ENCODE data around the gene KRT38.

Gene KRT38

DNA sequence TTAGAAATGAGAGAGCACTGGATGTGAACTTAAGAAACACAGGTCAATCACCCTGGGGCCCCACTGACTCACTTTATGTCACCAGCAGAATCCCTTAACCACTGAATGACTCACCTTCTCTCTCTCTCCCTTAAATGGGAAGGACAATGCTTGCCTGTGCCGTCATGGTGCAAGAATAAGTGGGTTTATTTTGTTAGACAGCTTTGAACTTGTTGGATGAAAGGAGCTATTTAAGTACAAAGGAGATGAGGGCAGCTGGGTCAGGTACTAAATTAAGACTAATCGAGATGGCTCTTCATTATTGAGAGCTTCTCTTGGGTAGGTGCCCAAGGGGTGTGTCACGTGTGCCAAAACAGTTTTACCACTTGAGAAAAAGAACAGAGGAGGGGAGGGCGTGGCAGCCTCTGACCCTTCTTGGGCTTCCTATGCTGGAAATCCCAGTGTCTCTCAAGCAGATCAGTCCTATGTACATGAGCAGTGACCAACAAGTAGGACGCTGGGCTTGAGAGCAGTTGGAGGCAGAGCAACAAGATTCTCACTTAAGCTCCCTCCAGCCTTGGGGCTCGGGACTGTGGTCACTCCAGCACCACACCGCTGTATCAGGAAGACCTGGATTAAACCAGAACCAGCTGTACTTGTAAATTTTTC lies 36.6 kb downstream of the KRT38 start:
- no peaks in the 10 kb centered on the region for H3K9me3 ChIP-seq (ENCODE audit: severe bottlenecking)
- DNase-seq (ENCODE audit: low spot score) (peak; percentile 88), ATAC-seq (ENCODE audit: low read depth) (peak; percentile 84)
- H3K4me1 ChIP-seq (ENCODE audit: insufficient read depth, poor library complexity, severe bottlenecking) = peaks cover 17% of the 10 kb centered on the region
- H3K27me3 ChIP-seq (ENCODE audit: insufficient read depth, poor library complexity, severe bottlenecking) = no peaks in the 10 kb centered on the region
- peak overlapping the region; percentile 28 for H3K27ac ChIP-seq (ENCODE audit: poor library complexity, severe bottlenecking)
- H3K36me3 ChIP-seq (ENCODE audit: low read depth) = no peaks in the 10 kb centered on the region
- TF ChIP-seq, protein P1, sequence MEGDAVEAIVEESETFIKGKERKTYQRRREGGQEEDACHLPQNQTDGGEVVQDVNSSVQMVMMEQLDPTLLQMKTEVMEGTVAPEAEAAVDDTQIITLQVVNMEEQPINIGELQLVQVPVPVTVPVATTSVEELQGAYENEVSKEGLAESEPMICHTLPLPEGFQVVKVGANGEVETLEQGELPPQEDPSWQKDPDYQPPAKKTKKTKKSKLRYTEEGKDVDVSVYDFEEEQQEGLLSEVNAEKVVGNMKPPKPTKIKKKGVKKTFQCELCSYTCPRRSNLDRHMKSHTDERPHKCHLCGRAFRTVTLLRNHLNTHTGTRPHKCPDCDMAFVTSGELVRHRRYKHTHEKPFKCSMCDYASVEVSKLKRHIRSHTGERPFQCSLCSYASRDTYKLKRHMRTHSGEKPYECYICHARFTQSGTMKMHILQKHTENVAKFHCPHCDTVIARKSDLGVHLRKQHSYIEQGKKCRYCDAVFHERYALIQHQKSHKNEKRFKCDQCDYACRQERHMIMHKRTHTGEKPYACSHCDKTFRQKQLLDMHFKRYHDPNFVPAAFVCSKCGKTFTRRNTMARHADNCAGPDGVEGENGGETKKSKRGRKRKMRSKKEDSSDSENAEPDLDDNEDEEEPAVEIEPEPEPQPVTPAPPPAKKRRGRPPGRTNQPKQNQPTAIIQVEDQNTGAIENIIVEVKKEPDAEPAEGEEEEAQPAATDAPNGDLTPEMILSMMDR (IDR thresholded peaks at IDR 0.05; ENCODE audit: poor library complexity, severe bottlenecking) = no peak
- H3K4me3 ChIP-seq (ENCODE audit: severe bottlenecking) = no peak overlapping the region

DNA sequence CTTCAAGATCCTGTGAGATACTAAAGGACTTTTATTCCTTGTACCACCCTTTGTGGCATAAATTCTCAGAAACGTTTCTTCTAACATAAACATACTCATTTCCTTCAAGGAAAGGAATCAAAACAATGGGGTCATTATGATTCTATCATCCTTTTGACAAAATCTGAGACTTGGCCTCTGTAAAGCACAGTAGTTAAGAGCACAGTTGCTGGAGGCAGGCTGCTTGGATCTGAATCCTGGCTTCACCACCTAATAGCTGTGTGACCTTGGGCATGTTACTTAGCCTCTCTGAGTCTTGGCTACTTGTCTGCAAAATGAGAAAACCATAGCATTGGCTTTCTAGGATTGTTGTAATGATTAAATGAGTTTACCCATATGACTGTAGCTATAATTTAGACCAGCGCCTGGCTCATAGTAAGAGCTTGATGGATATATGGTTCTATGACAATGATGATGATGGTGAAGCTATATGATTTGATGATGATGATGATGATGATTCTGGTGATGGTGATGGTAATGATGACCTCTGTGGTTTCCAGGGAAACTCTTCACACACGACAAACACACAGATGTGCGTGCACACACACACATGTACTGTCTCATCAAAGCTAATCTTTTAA lies 37.3 kb downstream of the KRT38 start:
- Histone ChIP-seq H3K27ac (ENCODE audit: poor library complexity, severe bottlenecking) (no peak overlapping the region), H3K9me3 (ENCODE audit: severe bottlenecking) (no peaks in the 10 kb centered on the region), H3K36me3 (ENCODE audit: low read depth) (no peaks in the 10 kb centered on the region), H3K27me3 (ENCODE audit: insufficient read depth, poor library complexity, severe bottlenecking) (no peaks in the 10 kb centered on the region), H3K4me3 (ENCODE audit: severe bottlenecking) (no peak overlapping the region), H3K4me1 (ENCODE audit: insufficient read depth, poor library complexity, severe bottlenecking) (peaks cover 17% of the 10 kb centered on the region)
- TF ChIP-seq, protein P1 (IDR thresholded peaks at IDR 0.05; ENCODE audit: poor library complexity, severe bottlenecking) = no peak
- DNase-seq (ENCODE audit: low spot score) (no peak), ATAC-seq (ENCODE audit: low read depth) (no peak)

DNA sequence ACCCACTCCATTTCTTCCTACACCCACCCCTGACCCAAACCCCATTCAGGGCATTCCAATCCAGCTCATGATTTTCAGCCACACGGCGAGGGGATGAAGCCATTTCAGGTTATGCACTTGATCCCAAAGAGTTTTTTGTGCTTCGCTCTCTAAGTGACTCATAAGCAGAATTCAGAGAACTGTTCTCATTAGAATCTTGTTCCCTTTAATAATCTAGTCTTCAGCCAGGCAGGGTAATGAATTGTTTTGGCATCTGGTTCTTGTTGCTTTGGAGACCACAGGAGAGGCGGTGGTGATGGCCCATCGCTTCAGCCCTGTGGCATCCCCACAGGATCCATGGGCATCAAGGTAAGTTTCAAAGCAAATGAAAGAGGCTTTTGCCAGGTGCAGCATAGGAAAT lies 38.6 kb downstream of the KRT38 start:
- H3K4me1 ChIP-seq (ENCODE audit: insufficient read depth, poor library complexity, severe bottlenecking) = peaks cover 17% of the 10 kb centered on the region
- no peaks in the 10 kb centered on the region for H3K9me3 ChIP-seq (ENCODE audit: severe bottlenecking)
- DNase-seq (ENCODE audit: low spot score) (no peak), ATAC-seq (ENCODE audit: low read depth) (no peak)
- H3K27ac ChIP-seq (ENCODE audit: poor library complexity, severe bottlenecking) = no peak overlapping the region
- TF ChIP-seq, protein P1 (IDR thresholded peaks at IDR 0.05; ENCODE audit: poor library complexity, severe bottlenecking) = no peak
- H3K4me3 ChIP-seq (ENCODE audit: severe bottlenecking) = no peak overlapping the region
- no peaks in the 10 kb centered on the region for H3K27me3 ChIP-seq (ENCODE audit: insufficient read depth, poor library complexity, severe bottlenecking)
- H3K36me3 ChIP-seq (ENCODE audit: low read depth) = no peaks in the 10 kb centered on the region

DNA sequence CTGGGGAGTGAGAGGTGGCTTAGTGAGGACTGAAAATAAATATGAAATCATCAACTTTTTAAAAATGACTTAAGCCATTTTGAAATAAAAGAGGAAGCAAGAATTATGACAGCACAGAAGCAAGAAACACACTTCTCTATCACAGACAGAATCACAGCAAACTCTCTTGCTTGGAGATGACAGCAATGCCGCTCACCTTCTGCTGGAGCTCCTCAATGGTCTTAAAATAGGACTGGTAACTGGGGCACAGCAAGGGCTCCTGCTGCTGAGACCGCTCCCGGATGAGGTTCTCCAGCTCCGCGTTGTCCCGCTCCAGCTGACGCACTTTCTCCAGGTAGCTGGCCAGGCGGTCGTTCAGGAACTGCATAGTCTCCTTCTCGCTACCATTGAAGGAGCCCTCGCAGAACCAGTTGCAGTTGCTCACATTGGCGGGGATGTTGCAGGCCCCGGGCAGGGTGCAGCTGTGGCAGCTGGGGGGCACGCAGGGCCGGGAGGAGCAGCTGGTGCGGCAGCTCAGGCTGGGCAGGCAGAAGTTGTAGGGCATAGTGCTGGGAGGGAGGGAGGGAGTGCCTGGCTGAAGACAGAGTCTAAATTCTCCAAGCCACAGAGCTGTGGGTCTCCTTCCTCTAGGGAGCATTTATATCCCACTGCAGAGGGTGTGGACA lies 43.7 kb downstream of the KRT38 start, which contains the start of gene KRT31:
TSS of gene KRT31 (minus strand) at position 613 of the 665 bp plus-strand sequence. CDS start at position 544, 69 bp downstream.
- ATAC-seq (ENCODE audit: low read depth) (no peak), DNase-seq (ENCODE audit: low spot score) (no peak)
- Histone ChIP-seq H3K4me1 (ENCODE audit: insufficient read depth, poor library complexity, severe bottlenecking) (peaks cover 8% of the 10 kb centered on the region), H3K36me3 (ENCODE audit: low read depth) (no peaks in the 10 kb centered on the region), H3K27ac (ENCODE audit: poor library complexity, severe bottlenecking) (no peak within 1 kb of the TSS), H3K4me3 (ENCODE audit: severe bottlenecking) (no peak within 1 kb of the TSS), H3K27me3 (ENCODE audit: insufficient read depth, poor library complexity, severe bottlenecking) (no peaks in the 10 kb centered on the region), H3K9me3 (ENCODE audit: severe bottlenecking) (no peaks in the 10 kb centered on the region)
- TF ChIP-seq, protein P1 (IDR thresholded peaks at IDR 0.05; ENCODE audit: poor library complexity, severe bottlenecking) = no peak
